CD8-positive, alpha-beta memory T cell (primary cell): ENCODE data around the gene IFT88. TPM values are rescaled to one million over a fixed set of nuclear protein-coding genes. Genes with fewer than 3 reads are reported as not detected.

ENCODE experiments used
- CTCF ChIA-PET: fragments of 350-600 bp; sonication (Branson Sonifier 250); formaldehyde crosslinking; loops from one replicate; lab custom pipeline; 2021; ENCODE audit warnings: antibody characterized with exemption; lab: Charles Lee
- POLR2A ChIA-PET: fragments of 350-600 bp; sonication (Branson Sonifier 250); formaldehyde crosslinking; loops from one replicate; lab custom pipeline; 2021; ENCODE audit warnings: antibody characterized with exemption; lab: Charles Lee
- DNase-seq, 5 donors: peaks; one replicate each; pipeline versions ENCODE4 v3.0.0 to v3.0.0-alpha.2; 2020 to 2022; ENCODE audit warnings: mixed read lengths in 1 of 5
- H3K27ac ChIP-seq: one replicate; pipeline ENCODE4 v1.7.0; 2013; ENCODE audit warnings: low read depth, mild to moderate bottlenecking, low read length, moderate library complexity
- H3K27me3 ChIP-seq: 2 replicates; pipeline ENCODE4 v1.7.0; 2013; ENCODE audit warnings: low read length, mild to moderate bottlenecking; ENCODE audit not compliant: insufficient read depth, poor library complexity, severe bottlenecking
- H3K36me3 ChIP-seq: 2 replicates; pipeline ENCODE4 v1.7.0; 2013; ENCODE audit warnings: mild to moderate bottlenecking, low read length, moderate library complexity; ENCODE audit not compliant: insufficient read depth
- H3K4me1 ChIP-seq: 2 replicates; pipeline ENCODE4 v1.7.0; 2013; ENCODE audit warnings: mild to moderate bottlenecking, low read length, moderate library complexity; ENCODE audit not compliant: insufficient read depth
- H3K4me3 ChIP-seq: 2 replicates; pipeline ENCODE4 v1.7.0; 2013; ENCODE audit warnings: mild to moderate bottlenecking, low read length
- H3K9me3 ChIP-seq: 2 replicates; pipeline ENCODE4 v1.7.0; 2013; ENCODE audit warnings: mild to moderate bottlenecking, low read length
- H3K27ac Mint-ChIP-seq, 8 donors: one replicate each; pipeline ENCODE4 v1.8.0; 2020 to 2021; ENCODE audit warnings: mixed read lengths in 8 of 8, mild to moderate bottlenecking in 6 of 8, inconsistent platforms in 3 of 8, moderate library complexity in 3 of 8
- H3K27me3 Mint-ChIP-seq, 2 donors: one replicate each; pipeline ENCODE4 v1.8.0; 2020 to 2021; ENCODE audit warnings: mixed read lengths in 2 of 2, mild to moderate bottlenecking in 1 of 2, moderate library complexity in 1 of 2
- H3K36me3 Mint-ChIP-seq, 3 donors: one replicate each; pipeline ENCODE4 v1.8.0; 2020 to 2021; ENCODE audit warnings: mixed read lengths in 3 of 3, inconsistent platforms in 1 of 3, mild to moderate bottlenecking in 1 of 3
- H3K4me1 Mint-ChIP-seq, 3 donors: one replicate each; pipeline ENCODE4 v1.8.0; 2020 to 2021; ENCODE audit warnings: mixed read lengths in 3 of 3, inconsistent platforms in 1 of 3, mild to moderate bottlenecking in 1 of 3
- H3K4me3 Mint-ChIP-seq, 7 donors: one replicate each; pipeline ENCODE4 v1.8.0; 2020 to 2021; ENCODE audit warnings: mixed read lengths in 7 of 7, mild to moderate bottlenecking in 6 of 7, moderate library complexity in 4 of 7, inconsistent platforms in 2 of 7
- H3K9me3 Mint-ChIP-seq, 5 donors: one replicate each; pipeline ENCODE4 v1.8.0; 2020 to 2022; ENCODE audit warnings: mixed read lengths in 5 of 5, mild to moderate bottlenecking in 3 of 5, moderate library complexity in 2 of 5, inconsistent platforms in 1 of 5
- polyA plus RNA-seq: library from polyadenylated mRNA; unstranded; fragments of 300-500 nt; fragmentation: Illumina TruSeq; gene quantifications from one replicate; pipeline ENCODE4 v1.2.3, GENCODE V29; 2021
- total RNA-seq, 2 experiments: library from RNA; stranded (reverse); gene quantifications; one replicate each; pipeline ENCODE4 v1.2.3, GENCODE V29; 2021

Gene IFT88
- total and polyA plus RNA-seq, 3 experiments from 2014 or later = 4.2 to 7.2 (median 4.9) TPM

GRCh38 chr13:20553311-20553710 lies 13.6 kb upstream of the IFT88 start:
- peaks cover 0 to 2% of the 10 kb centered on the region in 2 donors for H3K27me3 Mint-ChIP-seq
- Histone ChIP-seq H3K36me3 (no peaks in the 10 kb centered on the region), H3K4me3 (no peak overlapping the region), H3K4me1 (no peaks in the 10 kb centered on the region), H3K9me3 (no peaks in the 10 kb centered on the region), H3K27ac (no peak overlapping the region), H3K27me3 (no peaks in the 10 kb centered on the region)
- ChIA-PET POLR2A (no interaction called here), CTCF (no interaction called here)
- no peaks in the 10 kb centered on the region for H3K4me1 Mint-ChIP-seq
- no peaks in the 10 kb centered on the region for H3K36me3 Mint-ChIP-seq
- no peaks in the 10 kb centered on the region for H3K9me3 Mint-ChIP-seq
- no peak for DNase-seq
- no peak overlapping the region for H3K27ac Mint-ChIP-seq
- H3K4me3 Mint-ChIP-seq = no peak overlapping the region

GRCh38 chr13:20558982-20559381 lies 8.0 kb upstream of the IFT88 start:
- no peak overlapping the region for H3K27ac Mint-ChIP-seq
- Histone ChIP-seq H3K4me3 (no peak overlapping the region), H3K36me3 (no peaks in the 10 kb centered on the region), H3K27me3 (no peaks in the 10 kb centered on the region), H3K4me1 (no peaks in the 10 kb centered on the region), H3K27ac (no peak overlapping the region), H3K9me3 (no peaks in the 10 kb centered on the region)
- no peaks in the 10 kb centered on the region for H3K9me3 Mint-ChIP-seq
- no peak for DNase-seq
- ChIA-PET POLR2A (no interaction called here), CTCF (no interaction called here)
- peaks cover 0 to 2% of the 10 kb centered on the region in 2 donors for H3K27me3 Mint-ChIP-seq
- H3K4me1 Mint-ChIP-seq = no peaks in the 10 kb centered on the region
- H3K4me3 Mint-ChIP-seq = no peak overlapping the region
- H3K36me3 Mint-ChIP-seq = no peaks in the 10 kb centered on the region

GRCh38 chr13:20559659-20560356 lies 7.1 kb upstream of the IFT88 start:
- no peak for DNase-seq
- Mint-ChIP-seq H3K27ac (no peak overlapping the region), H3K4me3 (no peak overlapping the region), H3K27me3 (peaks cover 0 to 2% of the 10 kb centered on the region in 2 donors), H3K4me1 (no peaks in the 10 kb centered on the region), H3K9me3 (peaks cover 0 to 3% (median 0%) of the 10 kb centered on the region in 5 donors), H3K36me3 (no peaks in the 10 kb centered on the region)
- ChIA-PET POLR2A (no interaction called here), CTCF (no interaction called here)
- no peaks in the 10 kb centered on the region for H3K27me3 ChIP-seq
- no peak overlapping the region for H3K27ac ChIP-seq
- no peaks in the 10 kb centered on the region for H3K9me3 ChIP-seq
- H3K4me3 ChIP-seq = no peak overlapping the region
- no peaks in the 10 kb centered on the region for H3K4me1 ChIP-seq
- H3K36me3 ChIP-seq = no peaks in the 10 kb centered on the region

- H3K9me3 ChIP-seq = no peaks in the 10 kb centered on the region
- H3K27ac Mint-ChIP-seq = no peak overlapping the region
- H3K4me1 Mint-ChIP-seq = peaks cover 4 to 7% (median 6%) of the 10 kb centered on the region in 3 donors
- no peak overlapping the region for H3K4me3 Mint-ChIP-seq
- DNase-seq = no peak
- H3K4me3 ChIP-seq = no peak overlapping the region
- H3K27me3 Mint-ChIP-seq = peaks cover 0 to 2% of the 10 kb centered on the region in 2 donors
- no peak overlapping the region for H3K27ac ChIP-seq
- POLR2A ChIA-PET = no interaction called here
- H3K4me1 ChIP-seq = peaks cover 4% of the 10 kb centered on the region
- H3K36me3 ChIP-seq = no peaks in the 10 kb centered on the region
- peaks cover 0 to 4% (median 2%) of the 10 kb centered on the region in 5 donors for H3K9me3 Mint-ChIP-seq
- no peaks in the 10 kb centered on the region for H3K27me3 ChIP-seq
- CTCF ChIA-PET = no interaction called here
- peaks cover 0 to 3% (median 2%) of the 10 kb centered on the region in 3 donors for H3K36me3 Mint-ChIP-seq
These were observed 5.2 kb upstream of the IFT88 start for GRCh38 chr13:20561741-20562140.

GRCh38 chr13:20565115-20565736 lies 1.7 kb upstream of the IFT88 start:
- ChIA-PET CTCF (no interaction called here), POLR2A (no interaction called here)
- H3K27ac ChIP-seq = no peak overlapping the region
- Mint-ChIP-seq H3K4me1 (peaks cover 16 to 18% (median 18%) of the 10 kb centered on the region in 3 donors), H3K36me3 (peaks cover 2 to 5% (median 3%) of the 10 kb centered on the region in 3 donors), H3K9me3 (peaks cover 0 to 4% (median 2%) of the 10 kb centered on the region in 5 donors), H3K4me3 (peak overlapping the region; percentile 48 to 93 (median 76)), H3K27me3 (no peaks in the 10 kb centered on the region), H3K27ac (peak overlapping the region in 2 of 8 donors; percentile 71 to 72)
- no peak overlapping the region for H3K4me3 ChIP-seq
- H3K9me3 ChIP-seq = no peaks in the 10 kb centered on the region
- H3K36me3 ChIP-seq = no peaks in the 10 kb centered on the region
- no peak for DNase-seq
- H3K4me1 ChIP-seq = peaks cover 12% of the 10 kb centered on the region
- H3K27me3 ChIP-seq = no peaks in the 10 kb centered on the region

GRCh38 chr13:20566468-20566897 lies 474 bp upstream of the IFT88 start:
- H3K4me3 ChIP-seq = peak overlapping the region; percentile 78
- no peak overlapping the region for H3K27ac ChIP-seq
- ChIA-PET CTCF (no interaction called here), POLR2A (interaction anchor here (1.0 kb wide), 1 partner anchor 137 kb away, joined by 3 read pairs; the partner anchor contains the start of gene IL17D)
- Mint-ChIP-seq H3K27ac (peak overlapping the region; percentile 44 to 98 (median 92)), H3K9me3 (peaks cover 0 to 4% (median 2%) of the 10 kb centered on the region in 5 donors), H3K4me1 (peaks cover 16 to 21% (median 18%) of the 10 kb centered on the region in 3 donors), H3K27me3 (no peaks in the 10 kb centered on the region), H3K36me3 (peaks cover 2 to 5% (median 3%) of the 10 kb centered on the region in 3 donors), H3K4me3 (peak overlapping the region; percentile 89 to 97 (median 92))
- peaks cover 12% of the 10 kb centered on the region for H3K4me1 ChIP-seq
- peak in 1 of 5 donors; percentile 4 for DNase-seq
- no peaks in the 10 kb centered on the region for H3K36me3 ChIP-seq
- H3K27me3 ChIP-seq = no peaks in the 10 kb centered on the region
- H3K9me3 ChIP-seq = no peaks in the 10 kb centered on the region

- H3K27me3 ChIP-seq = no peaks in the 10 kb centered on the region
- no peaks in the 10 kb centered on the region for H3K36me3 ChIP-seq
- Mint-ChIP-seq H3K27me3 (no peaks in the 10 kb centered on the region), H3K4me1 (peaks cover 16 to 21% (median 18%) of the 10 kb centered on the region in 3 donors), H3K4me3 (peak overlapping the region; percentile 89 to 97 (median 92)), H3K27ac (peak overlapping the region; percentile 7 to 96 (median 90)), H3K36me3 (peaks cover 3 to 7% (median 4%) of the 10 kb centered on the region in 3 donors), H3K9me3 (peaks cover 0 to 4% (median 2%) of the 10 kb centered on the region in 5 donors)
- H3K4me1 ChIP-seq = peaks cover 12% of the 10 kb centered on the region
- no peaks in the 10 kb centered on the region for H3K9me3 ChIP-seq
- POLR2A ChIA-PET = interaction anchor here (0.6 to 1.0 kb wide), 3 partner anchors 43 to 333 kb away, joined by 3 to 4 read pairs (median 3); partner anchors contain the start of gene IL17D
- H3K4me3 ChIP-seq = peak overlapping the region; percentile 78
- no peak for DNase-seq
- CTCF ChIA-PET = interaction anchor here (0.9 kb wide), 1 partner anchor 136 kb away, joined by 3 read pairs; the partner anchor contains the start of gene IL17D
- peak overlapping the region; percentile 69 for H3K27ac ChIP-seq
These were observed 1.0 kb downstream of the IFT88 start for GRCh38 chr13:20567881-20568528.
